ENCODE measurements around the gene AGBL3. TPM values are rescaled to one million over a fixed set of nuclear protein-coding genes. Genes with fewer than 3 reads are reported as not detected.

Gene AGBL3
- total RNA-seq, 1 experiment from 2014 or later, result 2.1 TPM

DNA sequence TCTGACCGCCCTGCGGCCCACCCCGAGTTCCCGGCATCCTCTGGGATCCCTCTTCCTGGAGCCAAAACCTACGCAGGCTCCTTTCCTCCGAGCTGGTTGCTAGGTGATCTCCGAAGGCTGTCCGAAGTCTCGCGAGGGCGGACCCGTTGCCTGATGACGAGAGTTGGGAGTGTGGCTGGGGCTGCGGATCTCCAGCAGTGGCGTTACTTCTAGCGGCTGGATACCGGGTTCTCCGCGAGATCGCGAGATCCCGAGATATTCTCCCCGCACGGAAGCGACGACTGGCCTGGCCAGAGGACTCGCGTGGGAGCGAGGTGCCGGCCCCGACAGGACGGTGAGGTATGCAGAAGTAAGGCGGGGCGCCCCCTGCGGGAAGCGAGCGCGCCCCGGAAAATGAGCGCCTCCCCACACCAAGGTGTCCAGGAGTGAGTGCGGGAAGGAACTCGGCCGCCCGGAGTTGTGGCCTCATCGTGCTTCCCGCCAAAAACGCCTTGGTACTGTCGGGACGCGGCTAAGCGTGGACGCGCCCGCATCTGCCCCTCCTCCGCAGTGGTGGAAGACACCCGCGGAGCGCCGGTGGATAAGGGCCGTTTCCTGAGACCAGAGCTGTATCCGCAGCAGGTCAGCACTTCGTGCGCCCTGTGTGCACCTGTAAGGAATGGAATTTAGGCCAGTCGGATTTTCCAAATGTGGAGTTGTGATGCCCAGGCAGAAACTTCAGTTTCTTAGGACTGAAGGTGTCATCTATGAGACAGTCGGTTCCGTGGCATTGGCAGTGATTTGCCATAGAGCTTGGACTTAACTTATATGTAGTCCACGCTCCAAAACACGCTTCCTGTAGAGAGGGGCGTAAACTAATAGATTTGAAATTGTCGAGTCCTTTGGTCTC lies at the start of gene AGBL3 (continued):
- TF ChIP-seq NFE2L1 (CRISPR knock-in tag; IDR thresholded peaks at IDR 0.05) (peak; percentile 78; the same call in 1 of the 2 replicates), IRF2 (CRISPR knock-in tag; IDR thresholded peaks at IDR 0.05; ENCODE audit: borderline replicate concordance, low read depth) (no peak), ZBTB21 (CRISPR knock-in tag; IDR thresholded peaks at IDR 0.05; ENCODE audit: borderline replicate concordance) (no peak), ZNF671 (CRISPR knock-in tag; IDR thresholded peaks at IDR 0.05) (no peak), GABPB1 (CRISPR knock-in tag; IDR thresholded peaks at IDR 0.05) (peak; percentile 27; the same call in 1 of the 2 replicates), PRRX2 (CRISPR knock-in tag; IDR thresholded peaks at IDR 0.05) (no peak), TEAD1 (CRISPR knock-in tag; IDR thresholded peaks at IDR 0.05) (peak; percentile 24; the same call in 1 of the 2 replicates), GTF2I (CRISPR knock-in tag; conservative IDR thresholded peaks at IDR 0.05) (no peak), TEAD4 (CRISPR knock-in tag; IDR thresholded peaks at IDR 0.05) (no peak; the same call in 1 of the 2 replicates), FOXJ3 (CRISPR knock-in tag; IDR thresholded peaks at IDR 0.05; ENCODE audit: borderline replicate concordance) (no peak), SMAD4 (CRISPR knock-in tag; IDR thresholded peaks at IDR 0.05) (no peak; the same call in 1 of the 2 replicates), ELF4 (CRISPR knock-in tag; IDR thresholded peaks at IDR 0.05; ENCODE audit: low read depth) (no peak), CBFB (CRISPR knock-in tag; IDR thresholded peaks at IDR 0.05; ENCODE audit: low read depth) (no peak), JUN (CRISPR knock-in tag; IDR thresholded peaks at IDR 0.05) (0 out of 2 replicates have a peak, but pooled peaks have one; percentile 53), ZNF138 (CRISPR knock-in tag; conservative IDR thresholded peaks at IDR 0.05) (no peak), NFATC4 (CRISPR knock-in tag; IDR thresholded peaks at IDR 0.05) (no peak), ZNF219 (CRISPR knock-in tag; IDR thresholded peaks at IDR 0.05; ENCODE audit: borderline replicate concordance) (no peak)
- TF ChIP-seq, protein P1, sequence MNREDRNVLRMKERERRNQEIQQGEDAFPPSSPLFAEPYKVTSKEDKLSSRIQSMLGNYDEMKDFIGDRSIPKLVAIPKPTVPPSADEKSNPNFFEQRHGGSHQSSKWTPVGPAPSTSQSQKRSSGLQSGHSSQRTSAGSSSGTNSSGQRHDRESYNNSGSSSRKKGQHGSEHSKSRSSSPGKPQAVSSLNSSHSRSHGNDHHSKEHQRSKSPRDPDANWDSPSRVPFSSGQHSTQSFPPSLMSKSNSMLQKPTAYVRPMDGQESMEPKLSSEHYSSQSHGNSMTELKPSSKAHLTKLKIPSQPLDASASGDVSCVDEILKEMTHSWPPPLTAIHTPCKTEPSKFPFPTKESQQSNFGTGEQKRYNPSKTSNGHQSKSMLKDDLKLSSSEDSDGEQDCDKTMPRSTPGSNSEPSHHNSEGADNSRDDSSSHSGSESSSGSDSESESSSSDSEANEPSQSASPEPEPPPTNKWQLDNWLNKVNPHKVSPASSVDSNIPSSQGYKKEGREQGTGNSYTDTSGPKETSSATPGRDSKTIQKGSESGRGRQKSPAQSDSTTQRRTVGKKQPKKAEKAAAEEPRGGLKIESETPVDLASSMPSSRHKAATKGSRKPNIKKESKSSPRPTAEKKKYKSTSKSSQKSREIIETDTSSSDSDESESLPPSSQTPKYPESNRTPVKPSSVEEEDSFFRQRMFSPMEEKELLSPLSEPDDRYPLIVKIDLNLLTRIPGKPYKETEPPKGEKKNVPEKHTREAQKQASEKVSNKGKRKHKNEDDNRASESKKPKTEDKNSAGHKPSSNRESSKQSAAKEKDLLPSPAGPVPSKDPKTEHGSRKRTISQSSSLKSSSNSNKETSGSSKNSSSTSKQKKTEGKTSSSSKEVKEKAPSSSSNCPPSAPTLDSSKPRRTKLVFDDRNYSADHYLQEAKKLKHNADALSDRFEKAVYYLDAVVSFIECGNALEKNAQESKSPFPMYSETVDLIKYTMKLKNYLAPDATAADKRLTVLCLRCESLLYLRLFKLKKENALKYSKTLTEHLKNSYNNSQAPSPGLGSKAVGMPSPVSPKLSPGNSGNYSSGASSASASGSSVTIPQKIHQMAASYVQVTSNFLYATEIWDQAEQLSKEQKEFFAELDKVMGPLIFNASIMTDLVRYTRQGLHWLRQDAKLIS (CRISPR knock-in tag; IDR thresholded peaks at IDR 0.05; ENCODE audit: borderline replicate concordance), result no peak
- TF ChIP-seq, protein P2, sequence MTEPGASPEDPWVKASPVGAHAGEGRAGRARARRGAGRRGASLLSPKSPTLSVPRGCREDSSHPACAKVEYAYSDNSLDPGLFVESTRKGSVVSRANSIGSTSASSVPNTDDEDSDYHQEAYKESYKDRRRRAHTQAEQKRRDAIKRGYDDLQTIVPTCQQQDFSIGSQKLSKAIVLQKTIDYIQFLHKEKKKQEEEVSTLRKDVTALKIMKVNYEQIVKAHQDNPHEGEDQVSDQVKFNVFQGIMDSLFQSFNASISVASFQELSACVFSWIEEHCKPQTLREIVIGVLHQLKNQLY (CRISPR knock-in tag; IDR thresholded peaks at IDR 0.05), result peak; percentile 29; the same call in 1 of the 2 replicates

DNA sequence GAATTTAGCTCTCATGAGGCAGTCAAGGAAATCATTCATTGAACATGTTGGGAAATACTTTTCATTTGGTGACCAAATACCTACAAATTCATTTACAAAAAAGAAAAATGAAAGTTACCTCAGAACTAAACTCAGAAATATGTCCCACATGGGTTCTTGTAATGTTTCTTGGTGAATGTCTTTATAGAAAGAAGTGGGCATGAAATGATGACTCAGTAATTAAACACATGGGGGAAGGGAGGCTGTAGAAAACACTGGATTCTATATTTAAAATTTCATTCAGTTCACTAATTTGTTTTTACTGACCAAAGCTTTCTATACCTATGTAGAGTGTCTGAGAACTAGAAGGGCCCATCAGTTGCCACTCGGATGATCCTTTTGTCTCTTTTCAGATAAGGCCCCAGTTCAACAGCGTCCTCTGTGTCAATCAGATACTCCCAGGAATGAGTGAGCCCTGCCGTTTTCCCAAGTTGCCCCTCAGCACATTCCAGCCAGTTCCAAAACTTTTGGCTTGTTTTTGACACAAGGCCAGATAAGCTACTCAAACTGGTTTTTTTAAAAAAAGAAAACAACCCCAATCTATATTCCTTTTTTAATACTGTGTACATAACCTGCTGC lies 49.3 kb upstream of the AGBL3 start:
- Mint-ChIP-seq H3K4me1 (peaks cover 12% of the 10 kb centered on the region), H3K4me3 (no peak overlapping the region), H3K27me3 (ENCODE audit: low read depth) (no peaks in the 10 kb centered on the region), H3K9me3 (no peaks in the 10 kb centered on the region), H3K27ac (no peak overlapping the region), H3K36me3 (peaks cover 29% of the 10 kb centered on the region)
- no peak for TF ChIP-seq EMX1 (CRISPR knock-in tag; IDR thresholded peaks at IDR 0.05)
- no peak for TF ChIP-seq ZNF416 (CRISPR knock-in tag; IDR thresholded peaks at IDR 0.05)
- no peak for TF ChIP-seq TEAD4 (CRISPR knock-in tag; IDR thresholded peaks at IDR 0.05)
- TF ChIP-seq ZNF263 (CRISPR knock-in tag; IDR thresholded peaks at IDR 0.05; ENCODE audit: low read depth), result no peak
- no peak for TF ChIP-seq HMGA2 (CRISPR knock-in tag; IDR thresholded peaks at IDR 0.05)
- TF ChIP-seq SP1 (CRISPR knock-in tag; conservative IDR thresholded peaks at IDR 0.05), result no peak
- TF ChIP-seq, protein P3, sequence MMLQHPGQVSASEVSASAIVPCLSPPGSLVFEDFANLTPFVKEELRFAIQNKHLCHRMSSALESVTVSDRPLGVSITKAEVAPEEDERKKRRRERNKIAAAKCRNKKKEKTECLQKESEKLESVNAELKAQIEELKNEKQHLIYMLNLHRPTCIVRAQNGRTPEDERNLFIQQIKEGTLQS (CRISPR knock-in tag; conservative IDR thresholded peaks at IDR 0.05), result no peak
- TF ChIP-seq MYBL2 (CRISPR knock-in tag; IDR thresholded peaks at IDR 0.05), result no peak
- TF ChIP-seq KAT7 (CRISPR knock-in tag; IDR thresholded peaks at IDR 0.05; ENCODE audit: borderline replicate concordance), result no peak
- CTCF ChIA-PET, result interaction anchor here (0.8 kb wide), 1 partner anchor 236 kb away, joined by 3 read pairs; no protein-coding TSS in a partner anchor
- no peak for ATAC-seq
- POLR2A ChIA-PET, result no interaction called here
- DNase-seq (ENCODE audit: low spot score), result no peak

All from WTC11 (cell line).